Measurements from ENCODE around the gene SLC25A26.

DNA sequence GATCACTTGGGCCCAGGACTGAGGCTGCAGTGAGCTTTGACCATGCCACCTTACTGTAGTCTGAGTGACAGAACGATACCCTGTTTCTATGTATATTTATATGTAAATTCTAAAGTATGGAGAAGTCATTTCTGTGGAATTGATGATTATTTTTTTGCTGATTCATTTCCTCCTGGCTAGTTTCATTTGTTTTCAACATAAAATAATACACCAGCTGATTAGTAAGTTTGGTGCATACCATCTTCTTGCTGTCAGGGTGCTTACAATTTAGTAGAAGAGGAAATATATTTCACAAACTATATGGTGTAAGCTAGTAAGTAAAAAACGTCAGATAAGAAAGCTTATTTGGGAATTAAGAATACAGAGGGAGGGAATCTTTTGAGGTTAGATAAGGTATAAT, 36.0 kb downstream of the SLC25A26 start:
- TF ChIP-seq, protein P1, sequence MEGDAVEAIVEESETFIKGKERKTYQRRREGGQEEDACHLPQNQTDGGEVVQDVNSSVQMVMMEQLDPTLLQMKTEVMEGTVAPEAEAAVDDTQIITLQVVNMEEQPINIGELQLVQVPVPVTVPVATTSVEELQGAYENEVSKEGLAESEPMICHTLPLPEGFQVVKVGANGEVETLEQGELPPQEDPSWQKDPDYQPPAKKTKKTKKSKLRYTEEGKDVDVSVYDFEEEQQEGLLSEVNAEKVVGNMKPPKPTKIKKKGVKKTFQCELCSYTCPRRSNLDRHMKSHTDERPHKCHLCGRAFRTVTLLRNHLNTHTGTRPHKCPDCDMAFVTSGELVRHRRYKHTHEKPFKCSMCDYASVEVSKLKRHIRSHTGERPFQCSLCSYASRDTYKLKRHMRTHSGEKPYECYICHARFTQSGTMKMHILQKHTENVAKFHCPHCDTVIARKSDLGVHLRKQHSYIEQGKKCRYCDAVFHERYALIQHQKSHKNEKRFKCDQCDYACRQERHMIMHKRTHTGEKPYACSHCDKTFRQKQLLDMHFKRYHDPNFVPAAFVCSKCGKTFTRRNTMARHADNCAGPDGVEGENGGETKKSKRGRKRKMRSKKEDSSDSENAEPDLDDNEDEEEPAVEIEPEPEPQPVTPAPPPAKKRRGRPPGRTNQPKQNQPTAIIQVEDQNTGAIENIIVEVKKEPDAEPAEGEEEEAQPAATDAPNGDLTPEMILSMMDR (IDR thresholded peaks at IDR 0.05 in 2 of 3, conservative IDR thresholded peaks at IDR 0.05 in 1 of 3; ENCODE audit: borderline replicate concordance in 1 of 3, insufficient read depth in 1 of 3, low read depth in 2 of 3, low read length in 2 of 3), result no peak
- TF ChIP-seq SP1 (IDR thresholded peaks at IDR 0.05; ENCODE audit: low read depth) (no peak), EZH2 (IDR thresholded peaks at IDR 0.05) (no peak), POLR2AphosphoS5 (IDR thresholded peaks at IDR 0.05; ENCODE audit: low read depth, low read length) (no peak), ELF1 (IDR thresholded peaks at IDR 0.05; ENCODE audit: borderline replicate concordance, low read depth) (no peak), ZBTB33 (IDR thresholded peaks at IDR 0.05; ENCODE audit: extremely low read depth, insufficient replicate concordance, low read length) (no peak), JUND (IDR thresholded peaks at IDR 0.05) (no peak), EZH2phosphoT487 (IDR thresholded peaks at IDR 0.05; ENCODE audit: borderline replicate concordance) (no peak), SIN3A (IDR thresholded peaks at IDR 0.05; ENCODE audit: low read depth) (no peak), ZNF274 (IDR thresholded peaks at IDR 0.05; ENCODE audit: low read depth, low read length) (no peak), POLR2A (IDR thresholded peaks at IDR 0.05; ENCODE audit: borderline replicate concordance, extremely low read depth, insufficient read depth, insufficient read length) (no peak), RAD21 (IDR thresholded peaks at IDR 0.05; ENCODE audit: low read depth) (no peak)
- TF ChIP-seq, protein P2, sequence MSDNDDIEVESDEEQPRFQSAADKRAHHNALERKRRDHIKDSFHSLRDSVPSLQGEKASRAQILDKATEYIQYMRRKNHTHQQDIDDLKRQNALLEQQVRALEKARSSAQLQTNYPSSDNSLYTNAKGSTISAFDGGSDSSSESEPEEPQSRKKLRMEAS (IDR thresholded peaks at IDR 0.05), result no peak
- TF ChIP-seq, protein P3, sequence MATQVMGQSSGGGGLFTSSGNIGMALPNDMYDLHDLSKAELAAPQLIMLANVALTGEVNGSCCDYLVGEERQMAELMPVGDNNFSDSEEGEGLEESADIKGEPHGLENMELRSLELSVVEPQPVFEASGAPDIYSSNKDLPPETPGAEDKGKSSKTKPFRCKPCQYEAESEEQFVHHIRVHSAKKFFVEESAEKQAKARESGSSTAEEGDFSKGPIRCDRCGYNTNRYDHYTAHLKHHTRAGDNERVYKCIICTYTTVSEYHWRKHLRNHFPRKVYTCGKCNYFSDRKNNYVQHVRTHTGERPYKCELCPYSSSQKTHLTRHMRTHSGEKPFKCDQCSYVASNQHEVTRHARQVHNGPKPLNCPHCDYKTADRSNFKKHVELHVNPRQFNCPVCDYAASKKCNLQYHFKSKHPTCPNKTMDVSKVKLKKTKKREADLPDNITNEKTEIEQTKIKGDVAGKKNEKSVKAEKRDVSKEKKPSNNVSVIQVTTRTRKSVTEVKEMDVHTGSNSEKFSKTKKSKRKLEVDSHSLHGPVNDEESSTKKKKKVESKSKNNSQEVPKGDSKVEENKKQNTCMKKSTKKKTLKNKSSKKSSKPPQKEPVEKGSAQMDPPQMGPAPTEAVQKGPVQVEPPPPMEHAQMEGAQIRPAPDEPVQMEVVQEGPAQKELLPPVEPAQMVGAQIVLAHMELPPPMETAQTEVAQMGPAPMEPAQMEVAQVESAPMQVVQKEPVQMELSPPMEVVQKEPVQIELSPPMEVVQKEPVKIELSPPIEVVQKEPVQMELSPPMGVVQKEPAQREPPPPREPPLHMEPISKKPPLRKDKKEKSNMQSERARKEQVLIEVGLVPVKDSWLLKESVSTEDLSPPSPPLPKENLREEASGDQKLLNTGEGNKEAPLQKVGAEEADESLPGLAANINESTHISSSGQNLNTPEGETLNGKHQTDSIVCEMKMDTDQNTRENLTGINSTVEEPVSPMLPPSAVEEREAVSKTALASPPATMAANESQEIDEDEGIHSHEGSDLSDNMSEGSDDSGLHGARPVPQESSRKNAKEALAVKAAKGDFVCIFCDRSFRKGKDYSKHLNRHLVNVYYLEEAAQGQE (IDR thresholded peaks at IDR 0.05; ENCODE audit: low read depth), result no peak

Data from HCT116 (cell line).